Measurements from ENCODE around the gene MYBL2. TPM values are rescaled to one million over a fixed set of nuclear protein-coding genes. Genes with fewer than 3 reads are reported as not detected.

MYBL2 gene
- total RNA-seq, 2 experiments from 2014 or later: 129 to 132 TPM

- no peaks in the 10 kb centered on the region for H3K9me3 Mint-ChIP-seq (ENCODE audit: insufficient read depth)
- no peak overlapping the region for H3K27ac Mint-ChIP-seq
- H3K36me3 Mint-ChIP-seq (ENCODE audit: low read depth): no peaks in the 10 kb centered on the region
- ATAC-seq (no peak), DNase-seq (no peak)
- peaks cover 8% of the 10 kb centered on the region for H3K4me1 Mint-ChIP-seq (ENCODE audit: low read depth)
- H3K4me3 Mint-ChIP-seq: no peak overlapping the region
- H3K27me3 Mint-ChIP-seq (ENCODE audit: low read depth): peaks cover 3% of the 10 kb centered on the region
- POLR2A ChIA-PET: no interaction called here
- CTCF ChIA-PET: no interaction called here
Measured at GRCh38 chr20:43662943-43663655, 3.8 kb upstream of the MYBL2 start.

GRCh38 chr20:43665466-43666176 lies 1.3 kb upstream of the MYBL2 start:
- DNase-seq: no peak
- no peak overlapping the region for H3K27ac Mint-ChIP-seq
- CTCF ChIA-PET: no interaction called here

GRCh38 chr20:43667341-43668132 lies 623 bp downstream of the MYBL2 start:
- CTCF ChIA-PET: interaction anchor here (0.9 kb wide), 1 partner anchor 8 kb away, joined by 3 read pairs; no protein-coding TSS in a partner anchor
- peak; percentile 43 for ATAC-seq
- peak; percentile 30 for DNase-seq
- Mint-ChIP-seq H3K27me3 (ENCODE audit: low read depth) (peaks cover 3% of the 10 kb centered on the region), H3K9me3 (ENCODE audit: insufficient read depth) (no peaks in the 10 kb centered on the region), H3K27ac (peak overlapping the region; percentile 86), H3K4me3 (peak overlapping the region; percentile 84), H3K4me1 (ENCODE audit: low read depth) (peaks cover 20% of the 10 kb centered on the region), H3K36me3 (ENCODE audit: low read depth) (peaks cover 15% of the 10 kb centered on the region)
- POLR2A ChIA-PET: interaction anchor here (0.6 to 1.6 kb wide), 6 partner anchors 22 to 210 kb away, joined by 3 to 7 read pairs (median 4); partner anchors contain the start of gene SRSF6

More at GRCh38 chr20:43665466-43666176, 1.3 kb upstream of the MYBL2 start:
- Mint-ChIP-seq H3K4me3 (peak overlapping the region; percentile 34), H3K9me3 (ENCODE audit: insufficient read depth) (no peaks in the 10 kb centered on the region), H3K36me3 (ENCODE audit: low read depth) (peaks cover 9% of the 10 kb centered on the region), H3K27me3 (ENCODE audit: low read depth) (peaks cover 3% of the 10 kb centered on the region), H3K4me1 (ENCODE audit: low read depth) (peaks cover 20% of the 10 kb centered on the region)
- no peak for ATAC-seq
- POLR2A ChIA-PET: interaction anchor here (1.0 kb wide), 1 partner anchor 207 kb away, joined by 3 read pairs; no protein-coding TSS in a partner anchor

GRCh38 chr20:43669332-43669731 lies 2.4 kb downstream of the MYBL2 start:
- CTCF ChIA-PET: no interaction called here
- no peak overlapping the region for H3K27ac Mint-ChIP-seq
- POLR2A ChIA-PET: interaction anchor here (0.8 kb wide), 1 partner anchor 211 kb away, joined by 5 read pairs; no protein-coding TSS in a partner anchor
- H3K4me3 Mint-ChIP-seq: no peak overlapping the region
- H3K4me1 Mint-ChIP-seq (ENCODE audit: low read depth): peaks cover 20% of the 10 kb centered on the region
- H3K36me3 Mint-ChIP-seq (ENCODE audit: low read depth): peaks cover 24% of the 10 kb centered on the region
- no peaks in the 10 kb centered on the region for H3K9me3 Mint-ChIP-seq (ENCODE audit: insufficient read depth)
- DNase-seq (no peak), ATAC-seq (no peak)
- H3K27me3 Mint-ChIP-seq (ENCODE audit: low read depth): peaks cover 3% of the 10 kb centered on the region

GRCh38 chr20:43670423-43670822 lies 3.5 kb downstream of the MYBL2 start:
- ChIA-PET POLR2A (interaction anchor here (0.8 kb wide), 1 partner anchor 1020 kb away, joined by 3 read pairs; no protein-coding TSS in a partner anchor), CTCF (interaction anchor here (1.0 to 1.8 kb wide), 3 partner anchors 10 to 51 kb away, joined by 3 to 6 read pairs (median 3); no protein-coding TSS in a partner anchor)
- no peaks in the 10 kb centered on the region for H3K9me3 Mint-ChIP-seq (ENCODE audit: insufficient read depth)
- H3K36me3 Mint-ChIP-seq (ENCODE audit: low read depth): peaks cover 24% of the 10 kb centered on the region
- no peak for DNase-seq
- H3K4me3 Mint-ChIP-seq: no peak overlapping the region
- peaks cover 20% of the 10 kb centered on the region for H3K4me1 Mint-ChIP-seq (ENCODE audit: low read depth)
- H3K27ac Mint-ChIP-seq: no peak overlapping the region
- no peak for ATAC-seq
- peaks cover 3% of the 10 kb centered on the region for H3K27me3 Mint-ChIP-seq (ENCODE audit: low read depth)

GRCh38 chr20:43676368-43676767 lies 9.5 kb downstream of the MYBL2 start:
- no peak for ATAC-seq
- Mint-ChIP-seq H3K4me3 (no peak overlapping the region), H3K27me3 (ENCODE audit: low read depth) (no peaks in the 10 kb centered on the region), H3K4me1 (ENCODE audit: low read depth) (peaks cover 5% of the 10 kb centered on the region), H3K9me3 (ENCODE audit: insufficient read depth) (no peaks in the 10 kb centered on the region), H3K27ac (no peak overlapping the region), H3K36me3 (ENCODE audit: low read depth) (peaks cover 37% of the 10 kb centered on the region)
- CTCF ChIA-PET: no interaction called here
- no peak for DNase-seq
- POLR2A ChIA-PET: no interaction called here

- ChIA-PET POLR2A (no interaction called here), CTCF (interaction anchor here (1.0 to 2.8 kb wide), 3 partner anchors 11 to 142 kb away, joined by 3 to 10 read pairs (median 4); no protein-coding TSS in a partner anchor)
- no peak overlapping the region for H3K4me3 Mint-ChIP-seq
Measured at GRCh38 chr20:43680981-43681380, 14.1 kb downstream of the MYBL2 start.

GRCh38 chr20:43681468-43681942 lies 14.6 kb downstream of the MYBL2 start:
- no peak for ATAC-seq
- Mint-ChIP-seq H3K36me3 (ENCODE audit: low read depth) (peaks cover 29% of the 10 kb centered on the region), H3K4me3 (no peak overlapping the region), H3K27me3 (ENCODE audit: low read depth) (no peaks in the 10 kb centered on the region), H3K27ac (no peak overlapping the region), H3K4me1 (ENCODE audit: low read depth) (no peaks in the 10 kb centered on the region), H3K9me3 (ENCODE audit: insufficient read depth) (no peaks in the 10 kb centered on the region)
- DNase-seq: no peak
- CTCF ChIA-PET: interaction anchor here (1.0 to 2.8 kb wide), 3 partner anchors 10 to 143 kb away, joined by 3 to 10 read pairs (median 4); no protein-coding TSS in a partner anchor
- POLR2A ChIA-PET: no interaction called here

More at GRCh38 chr20:43680981-43681380, 14.1 kb downstream of the MYBL2 start:
- Mint-ChIP-seq H3K36me3 (ENCODE audit: low read depth) (peaks cover 29% of the 10 kb centered on the region), H3K27ac (no peak overlapping the region), H3K27me3 (ENCODE audit: low read depth) (no peaks in the 10 kb centered on the region), H3K4me1 (ENCODE audit: low read depth) (peaks cover 3% of the 10 kb centered on the region), H3K9me3 (ENCODE audit: insufficient read depth) (no peaks in the 10 kb centered on the region)
- DNase-seq (no peak), ATAC-seq (no peak)

GRCh38 chr20:43681991-43682410 lies 15.1 kb downstream of the MYBL2 start:
- H3K9me3 Mint-ChIP-seq (ENCODE audit: insufficient read depth): no peaks in the 10 kb centered on the region
- no peaks in the 10 kb centered on the region for H3K4me1 Mint-ChIP-seq (ENCODE audit: low read depth)
- H3K36me3 Mint-ChIP-seq (ENCODE audit: low read depth): peaks cover 32% of the 10 kb centered on the region
- H3K27me3 Mint-ChIP-seq (ENCODE audit: low read depth): no peaks in the 10 kb centered on the region
- ATAC-seq: no peak
- no peak overlapping the region for H3K4me3 Mint-ChIP-seq
- POLR2A ChIA-PET: no interaction called here
- no peak overlapping the region for H3K27ac Mint-ChIP-seq
- DNase-seq: no peak
- CTCF ChIA-PET: interaction anchor here (1.1 to 2.8 kb wide), 2 partner anchors 10 to 143 kb away, joined by 4 to 10 read pairs; no protein-coding TSS in a partner anchor

- H3K27ac Mint-ChIP-seq: no peak overlapping the region
- H3K4me3 Mint-ChIP-seq: no peak overlapping the region
- ChIA-PET CTCF (interaction anchor here (2.8 kb wide), 1 partner anchor 10 kb away, joined by 10 read pairs; no protein-coding TSS in a partner anchor), POLR2A (no interaction called here)
- no peaks in the 10 kb centered on the region for H3K9me3 Mint-ChIP-seq (ENCODE audit: insufficient read depth)
- ATAC-seq (no peak), DNase-seq (no peak)
- H3K4me1 Mint-ChIP-seq (ENCODE audit: low read depth): no peaks in the 10 kb centered on the region
- no peaks in the 10 kb centered on the region for H3K27me3 Mint-ChIP-seq (ENCODE audit: low read depth)
- H3K36me3 Mint-ChIP-seq (ENCODE audit: low read depth): peaks cover 29% of the 10 kb centered on the region
Measured at GRCh38 chr20:43682446-43682845, 15.5 kb downstream of the MYBL2 start.

GRCh38 chr20:43686820-43687219 lies 19.9 kb downstream of the MYBL2 start:
- H3K4me1 Mint-ChIP-seq (ENCODE audit: low read depth): no peaks in the 10 kb centered on the region
- no peak for ATAC-seq
- H3K36me3 Mint-ChIP-seq (ENCODE audit: low read depth): peaks cover 32% of the 10 kb centered on the region
- no peak overlapping the region for H3K27ac Mint-ChIP-seq
- CTCF ChIA-PET: no interaction called here
- H3K4me3 Mint-ChIP-seq: no peak overlapping the region
- POLR2A ChIA-PET: no interaction called here
- DNase-seq: no peak
- no peaks in the 10 kb centered on the region for H3K9me3 Mint-ChIP-seq (ENCODE audit: insufficient read depth)
- no peaks in the 10 kb centered on the region for H3K27me3 Mint-ChIP-seq (ENCODE audit: low read depth)
